GM21526 (cell line): ENCODE data around the gene NEK10.
"Not testable (repeated sequence)": the region's sequence is repeated elsewhere in the genome, so short reads cannot be mapped to it uniquely, and the experiment has no call there.

Source experiments
- ATAC-seq: cut with Tn5 transposase; IDR thresholded peaks from one replicate; pipeline ENCODE4 v1.9.1; 2021; ENCODE audit warnings: moderate library complexity; ENCODE audit not compliant: unreplicated experiment, low FRiP score

NEK10 gene

GRCh38 chr3:27354588-27355203 lies 14.5 kb downstream of the NEK10 start:
- ATAC-seq = no peak

DNA sequence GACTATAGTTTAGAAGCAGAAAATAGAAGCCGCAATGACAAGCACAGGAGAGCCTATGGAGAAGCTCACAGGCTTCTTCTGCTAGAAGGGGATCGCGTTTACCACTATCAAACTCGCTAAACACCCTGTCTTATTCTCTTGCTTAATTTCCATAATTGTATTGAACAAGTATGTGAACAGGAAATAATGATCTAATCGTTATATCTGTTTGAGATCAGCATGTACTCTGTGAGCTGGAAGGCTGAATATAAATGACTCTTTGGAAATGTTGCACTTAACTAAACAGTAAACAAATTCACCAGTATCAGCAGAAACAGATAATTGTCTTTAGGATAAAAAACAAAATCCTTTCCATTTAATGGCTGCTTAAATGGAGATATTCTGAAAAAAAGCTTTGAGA lies 15.0 kb downstream of the NEK10 start:
- no peak for ATAC-seq

GRCh38 chr3:27353221-27353620 lies 16.0 kb downstream of the NEK10 start:
- no peak for ATAC-seq

DNA sequence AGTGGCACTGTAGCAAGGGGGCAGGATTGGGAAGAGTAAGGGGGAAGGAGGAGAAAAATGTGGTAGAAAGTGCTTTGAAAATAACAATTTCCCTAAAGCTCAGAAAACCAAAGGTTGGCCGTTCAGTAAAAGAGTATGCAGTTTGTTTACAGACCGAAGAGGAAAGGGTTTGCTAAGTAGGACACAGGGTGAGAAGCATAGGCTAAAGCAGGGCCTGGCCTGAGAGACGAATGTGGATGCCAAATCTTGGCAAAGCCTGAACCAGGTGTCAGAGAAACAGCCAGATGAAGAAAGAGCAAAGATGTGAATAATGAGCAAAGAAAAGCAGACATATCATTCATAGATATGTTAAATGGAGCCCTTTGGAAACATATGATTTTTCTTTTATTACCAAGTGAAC lies 17.1 kb downstream of the NEK10 start:
- ATAC-seq = no peak

- peak; percentile 85 for ATAC-seq
Measured at GRCh38 chr3:27349832-27350231, 19.4 kb downstream of the NEK10 start.

GRCh38 chr3:27345959-27346865 lies 23.0 kb downstream of the NEK10 start:
- ATAC-seq = no peak

DNA sequence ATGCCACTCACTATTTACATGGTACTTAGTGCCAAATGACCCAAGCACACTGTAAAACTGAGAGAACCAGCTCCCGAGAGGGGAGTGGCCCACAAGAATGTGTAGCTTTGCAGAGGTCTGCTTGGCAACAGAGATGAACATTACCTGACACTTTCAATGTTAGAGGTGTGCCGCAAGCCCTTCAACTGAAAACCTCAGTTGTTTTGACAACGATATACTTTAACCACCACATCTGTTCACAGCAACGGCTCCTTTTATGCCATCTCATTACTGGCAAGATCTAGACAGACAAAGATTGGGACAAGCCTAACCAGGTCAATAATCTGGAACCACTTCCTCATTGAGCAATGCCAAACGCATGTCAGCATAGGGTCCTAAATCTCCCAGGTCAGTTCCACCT lies 23.7 kb downstream of the NEK10 start:
- ATAC-seq = no peak

DNA sequence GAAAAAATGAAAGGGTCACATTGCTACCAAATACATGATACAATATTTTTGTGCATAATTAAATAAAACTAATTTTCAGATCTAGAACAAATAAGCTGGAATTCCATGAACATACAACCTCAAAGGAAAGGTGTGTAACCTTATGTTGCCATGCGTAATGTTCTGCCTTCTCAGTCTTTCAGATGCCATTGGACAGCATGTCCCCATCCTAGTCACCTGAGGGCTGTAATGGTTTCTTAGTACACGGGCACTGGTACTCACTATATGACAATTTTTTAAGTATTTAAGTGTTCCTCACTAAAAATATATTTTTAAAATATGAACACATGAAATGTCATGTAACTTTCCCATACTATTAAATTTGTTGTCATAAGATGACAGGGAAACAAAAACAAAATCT lies 24.1 kb downstream of the NEK10 start:
- ATAC-seq = no peak

DNA sequence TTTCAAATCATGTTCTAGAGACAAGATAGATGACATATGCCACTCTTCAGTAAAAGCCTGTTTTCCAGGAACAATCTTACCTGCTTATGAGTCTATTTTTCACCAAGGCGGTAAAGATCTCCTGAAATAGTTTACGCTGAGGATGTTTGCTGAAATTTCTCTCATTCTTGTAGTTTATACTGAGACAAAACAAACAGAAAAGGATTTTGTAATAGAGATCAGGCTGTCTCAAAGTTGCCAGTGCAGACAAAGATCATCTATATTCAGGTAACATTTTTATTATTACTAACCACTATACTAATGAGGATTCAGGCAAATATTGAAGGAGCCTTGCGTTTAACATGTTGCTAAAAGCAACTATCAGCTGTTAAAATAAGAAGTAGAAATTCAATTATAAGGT lies 25.0 kb downstream of the NEK10 start:
- no peak for ATAC-seq

- ATAC-seq = no peak
Measured at GRCh38 chr3:27342267-27342666, 26.9 kb downstream of the NEK10 start.

DNA sequence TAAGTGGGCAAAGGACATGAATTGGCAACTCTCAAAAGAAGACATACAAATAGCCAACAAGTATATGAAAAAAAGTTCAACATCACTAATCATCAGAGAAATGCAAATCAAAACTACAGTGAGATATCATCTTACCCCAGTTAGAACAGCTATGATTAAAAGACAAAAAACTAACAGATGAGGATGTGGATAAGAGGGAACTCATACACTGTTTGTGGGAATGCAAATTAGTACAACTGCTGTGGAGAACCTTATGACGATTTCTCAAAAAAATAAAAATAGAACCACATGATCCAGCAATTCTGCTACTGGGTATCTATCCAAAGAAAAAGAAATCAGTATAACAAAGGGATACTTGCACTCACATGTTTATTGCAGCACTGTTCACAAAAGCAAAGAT lies 28.6 kb downstream of the NEK10 start:
- ATAC-seq = peak; percentile 87

- no peak for ATAC-seq
Measured at GRCh38 chr3:27335571-27335970, 33.6 kb downstream of the NEK10 start.

DNA sequence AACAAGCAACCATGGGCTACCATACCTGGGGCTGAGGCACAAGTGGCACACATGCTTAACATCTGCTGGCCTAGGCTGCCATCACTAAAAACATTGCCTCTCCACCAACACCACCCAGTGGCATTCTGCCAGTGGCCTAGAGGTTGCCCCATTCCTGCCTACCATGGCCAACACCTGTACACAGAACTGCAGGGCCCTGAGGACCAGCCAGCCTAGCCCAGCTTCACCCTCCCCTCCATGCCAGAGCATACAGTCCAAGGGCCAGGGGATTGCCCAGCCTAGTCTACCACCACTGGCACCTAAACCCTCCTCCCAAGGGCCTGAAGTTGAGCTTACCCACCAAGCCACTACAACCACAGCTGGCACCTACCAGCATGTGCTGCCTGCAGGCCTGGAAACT lies 35.3 kb downstream of the NEK10 start:
- no peak for ATAC-seq

GRCh38 chr3:27328982-27329762 lies 40.0 kb downstream of the NEK10 start:
- not testable (repeated sequence) for ATAC-seq

DNA sequence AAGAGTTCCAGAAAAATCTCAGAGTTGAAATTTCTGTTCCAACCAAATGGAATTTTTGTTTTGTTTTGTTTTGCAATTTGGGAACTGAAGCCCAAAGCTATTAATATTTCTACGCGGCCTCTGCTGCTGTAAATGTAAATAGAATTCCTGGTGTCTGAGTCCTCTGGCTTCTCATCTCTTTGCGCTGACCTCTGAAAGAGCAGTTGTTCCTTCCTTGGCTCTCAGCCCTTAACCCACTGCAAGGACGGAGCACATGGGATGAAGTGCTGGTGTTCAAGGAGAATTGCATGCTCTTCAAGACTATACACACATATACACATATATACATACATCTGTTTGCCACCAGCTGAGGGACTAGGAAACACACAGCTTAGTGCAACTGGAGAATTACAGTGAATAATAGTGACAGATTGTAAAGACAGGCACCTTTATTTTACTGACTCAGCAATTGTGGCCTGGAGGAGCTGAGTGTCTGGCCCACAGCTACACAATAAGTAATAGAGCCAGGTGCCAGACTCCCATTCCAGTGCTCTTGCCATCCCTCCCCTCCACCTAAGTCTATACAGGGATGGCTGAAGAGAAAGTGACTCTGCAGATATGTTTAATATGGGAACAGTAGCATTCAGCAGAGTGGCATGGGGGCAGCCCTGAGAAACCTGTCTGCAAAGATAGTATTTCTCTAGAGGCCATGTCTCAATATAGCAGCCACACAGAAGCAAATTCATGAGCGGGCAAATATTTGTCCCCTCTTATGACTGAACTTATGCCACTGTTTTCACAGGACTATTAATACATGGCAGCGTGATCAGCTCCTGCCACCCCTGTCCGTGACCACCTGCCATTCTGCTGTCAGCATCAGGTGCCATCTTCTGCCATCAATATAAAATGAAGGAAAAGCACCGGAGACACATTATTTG lies 42.3 kb downstream of the NEK10 start:
- no peak for ATAC-seq

DNA sequence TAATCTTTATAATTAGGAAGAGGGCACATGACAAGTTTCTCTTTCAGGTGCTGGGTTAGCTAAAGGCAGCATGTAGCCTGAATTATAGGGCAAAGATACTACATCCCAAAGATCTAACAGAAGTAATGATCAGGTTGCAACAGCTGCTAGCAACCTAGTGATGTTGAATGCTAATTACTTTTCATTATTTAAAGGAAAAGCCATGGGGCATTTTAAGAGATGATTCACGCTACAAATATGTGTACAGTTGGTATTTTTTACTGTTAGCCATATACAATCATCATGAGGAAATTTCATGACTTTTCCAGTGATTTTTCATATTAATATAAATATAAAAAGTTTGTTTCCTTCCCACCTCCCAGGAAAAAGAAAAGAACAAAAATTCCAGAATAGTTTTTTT lies 43.0 kb downstream of the NEK10 start:
- no peak for ATAC-seq

DNA sequence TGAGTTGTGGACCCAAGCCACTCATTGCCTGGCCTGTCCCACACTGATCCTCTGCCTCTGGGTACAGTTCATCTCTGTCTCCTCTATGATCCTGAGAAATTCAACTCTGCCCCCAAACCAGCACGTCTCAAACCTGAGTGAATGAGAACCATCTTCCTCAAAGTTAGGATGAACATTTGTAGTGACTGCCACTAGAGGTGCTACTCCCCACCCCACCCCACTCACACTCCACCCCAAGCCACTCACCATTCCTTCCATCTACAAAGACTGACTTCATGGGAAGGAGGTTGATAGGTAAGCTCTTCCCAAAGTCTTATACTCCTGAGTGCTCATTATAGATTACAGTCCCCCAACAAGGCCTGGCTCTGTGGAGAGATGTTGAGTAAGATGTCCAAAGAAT lies 43.8 kb downstream of the NEK10 start:
- ATAC-seq = no peak

DNA sequence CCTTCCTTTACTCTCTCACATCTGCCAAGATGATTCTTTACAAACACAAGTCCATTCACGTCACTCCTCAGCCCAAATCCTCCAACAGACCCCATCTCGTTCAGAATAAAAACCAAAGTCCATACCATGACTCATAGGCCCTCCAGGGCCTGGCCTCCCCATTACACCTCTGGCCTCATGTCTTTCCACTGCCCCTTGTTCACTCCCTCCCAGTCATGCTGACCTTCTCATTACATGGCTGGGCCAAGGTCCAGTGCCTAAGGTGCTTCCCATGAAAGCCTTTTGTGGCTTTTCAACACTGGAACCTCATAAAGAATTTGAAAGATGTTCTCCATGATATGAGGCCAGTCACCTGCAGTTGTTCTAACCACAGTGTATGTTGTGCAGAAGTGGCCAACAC lies 44.5 kb downstream of the NEK10 start:
- no peak for ATAC-seq

- no peak for ATAC-seq
Measured at GRCh38 chr3:27323087-27323570, 46.1 kb downstream of the NEK10 start.

- no peak for ATAC-seq
Measured at GRCh38 chr3:27322634-27323033, 46.5 kb downstream of the NEK10 start.
